GM12878 (cell line): Measurements from ENCODE around the gene SRMS. TPM values are rescaled to one million over a fixed set of nuclear protein-coding genes. Genes with fewer than 3 reads are reported as not detected.

Experiments used
- ATF3 ChIP-seq: IDR thresholded peaks from 2 replicates; pipeline ENCODE4 v1.6.1; 2011; ENCODE audit warnings: low read depth, mild to moderate bottlenecking, low read length, moderate library complexity, borderline replicate concordance; ENCODE audit errors: extremely low read depth
- BCL3 ChIP-seq: IDR thresholded peaks from 2 replicates; pipeline ENCODE4 v1.6.1; 2011; ENCODE audit warnings: borderline replicate concordance, low read depth, mild to moderate bottlenecking, moderate library complexity, low read length; ENCODE audit not compliant: insufficient read depth, poor library complexity, severe bottlenecking
- BHLHE40 ChIP-seq, 2 experiments: fragments of 450-650 bp in 1 of 2; IDR thresholded peaks; 2 replicates each; pipeline ENCODE4 v1.6.1; 2011 to 2017; ENCODE audit warnings: low read depth in 2 of 2, borderline replicate concordance in 1 of 2, improper control_type of control experiment in 1 of 2, low read length in 1 of 2, mild to moderate bottlenecking in 1 of 2
- CUX1 ChIP-seq: IDR thresholded peaks from 2 replicates; pipeline ENCODE4 v1.6.1; 2012; ENCODE audit warnings: improper control_type of control experiment, low read depth, low read length; ENCODE audit not compliant: insufficient replicate concordance
- HDGF ChIP-seq: fragments of 450-650 bp; IDR thresholded peaks from 2 replicates; pipeline ENCODE4 v1.6.1; 2016; ENCODE audit warnings: antibody characterized with exemption
- MEF2B ChIP-seq: fragments of 450-650 bp; IDR thresholded peaks from 2 replicates; pipeline ENCODE4 v1.6.1; 2018; ENCODE audit warnings: mild to moderate bottlenecking, moderate library complexity; ENCODE audit not compliant: partially characterized antibody, poor library complexity, severe bottlenecking
- PAX5 ChIP-seq: IDR thresholded peaks from 2 replicates; pipeline ENCODE4 v1.6.1; 2011; ENCODE audit warnings: low read depth, low read length, borderline replicate concordance
- POU2F2 ChIP-seq: IDR thresholded peaks from 3 replicates; pipeline ENCODE4 v1.6.1; 2011; ENCODE audit warnings: low read depth, mild to moderate bottlenecking, low read length, borderline replicate concordance
- SMC3 ChIP-seq: IDR thresholded peaks from 2 replicates; pipeline ENCODE4 v1.6.1; 2011; ENCODE audit warnings: low read length, improper control_type of control experiment, borderline replicate concordance
- TAF1 ChIP-seq: IDR thresholded peaks from 2 replicates; pipeline ENCODE4 v1.6.1; 2011; ENCODE audit warnings: mild to moderate bottlenecking, low read depth, low read length, borderline replicate concordance
- TCF12 ChIP-seq: IDR thresholded peaks from 2 replicates; pipeline ENCODE4 v1.6.1; 2011; ENCODE audit warnings: low read depth, mild to moderate bottlenecking, low read length
- ZNF207 ChIP-seq: fragments of 450-650 bp; IDR thresholded peaks from 2 replicates; pipeline ENCODE4 v1.6.1; 2014; ENCODE audit warnings: antibody characterized with exemption, mild to moderate bottlenecking, borderline replicate concordance
- polyA plus RNA-seq, 11 experiments: library from polyadenylated mRNA; depleted of rRNA in 4 of 11; unstranded in 6 of 11; stranded (reverse) in 5 of 11; fragments of >200 nt; fragmentation: Nextera tagmentation in 4 of 11; fragmentation: Illumina TruSeq in 1 of 11; extraction: Ambion mirVana in 4 of 11; extraction: Trizol in 1 of 11; gene quantifications; 1 replicate in 1 of 11; 2 replicates in 10 of 11; pipeline versions ENCODE4 v1.2.1 to v1.2.3, GENCODE V29; 2011 to 2016; ENCODE audit warnings: inconsistent platforms in 2 of 11, missing spikeins in 2 of 11, low read depth in 1 of 11
- total RNA-seq, 4 experiments: library from RNA; depleted of rRNA in 3 of 4; stranded (reverse); fragments of >200 nt in 3 of 4; fragmentation: Illumina TruSeq in 1 of 4; extraction: Trizol in 1 of 4; gene quantifications; 2 replicates each; pipeline versions ENCODE4 v1.2.1 to v1.2.3, GENCODE V29; 2013 to 2021
- TF ChIP-seq, protein P1 (sequence below): fragments of 450-650 bp; IDR thresholded peaks from 2 replicates; pipeline ENCODE4 v1.6.1; 2016; ENCODE audit warnings: mild to moderate bottlenecking

Gene SRMS
- total and polyA plus RNA-seq, 10 of the 15 experiments (the other 5 are each of a cell fraction or from before 2014, with no cell fraction given), result not detected

GRCh38 chr20:63562461-63563224 is 15.1 kb upstream of the SRMS start (continued):
- no peak for TF ChIP-seq BCL3
- peak; percentile 73; the same call in 1 of the 2 replicates for TF ChIP-seq PAX5
- TF ChIP-seq BHLHE40 (IDR thresholded peaks at IDR 0.05; ENCODE audit: borderline replicate concordance in 1 of 2, low read depth in 2 of 2, low read length in 1 of 2), result peak; percentile 29 to 75; a peak in 1 of 4 replicates
- no peak for TF ChIP-seq TAF1
- no peak for TF ChIP-seq POU2F2
- peak; percentile 62; the same call in 1 of the 2 replicates for TF ChIP-seq TCF12
- TF ChIP-seq, protein P1, sequence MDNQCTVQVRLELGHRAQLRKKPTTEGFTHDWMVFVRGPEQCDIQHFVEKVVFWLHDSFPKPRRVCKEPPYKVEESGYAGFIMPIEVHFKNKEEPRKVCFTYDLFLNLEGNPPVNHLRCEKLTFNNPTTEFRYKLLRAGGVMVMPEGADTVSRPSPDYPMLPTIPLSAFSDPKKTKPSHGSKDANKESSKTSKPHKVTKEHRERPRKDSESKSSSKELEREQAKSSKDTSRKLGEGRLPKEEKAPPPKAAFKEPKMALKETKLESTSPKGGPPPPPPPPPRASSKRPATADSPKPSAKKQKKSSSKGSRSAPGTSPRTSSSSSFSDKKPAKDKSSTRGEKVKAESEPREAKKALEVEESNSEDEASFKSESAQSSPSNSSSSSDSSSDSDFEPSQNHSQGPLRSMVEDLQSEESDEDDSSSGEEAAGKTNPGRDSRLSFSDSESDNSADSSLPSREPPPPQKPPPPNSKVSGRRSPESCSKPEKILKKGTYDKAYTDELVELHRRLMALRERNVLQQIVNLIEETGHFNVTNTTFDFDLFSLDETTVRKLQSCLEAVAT, result no peak
- no peak for TF ChIP-seq CUX1
- TF ChIP-seq ATF3, result no peak
- TF ChIP-seq MEF2B, result peak; percentile 73
- no peak for TF ChIP-seq HDGF
- no peak for TF ChIP-seq ZNF207
- TF ChIP-seq SMC3, result no peak
